ENCODE measurements around the gene NIM1K. TPM values are rescaled to one million over a fixed set of nuclear protein-coding genes. Genes with fewer than 3 reads are reported as not detected.

Gene NIM1K
- total RNA-seq, result 7.7 and 14.7 TPM in 2 replicates
- polyA plus RNA-seq, result 1.7 and 1.8 TPM in 2 replicates
- polyA plus RNA-seq (2012), result 1.9 TPM in 2 replicates
- 2.2 and 2.7 TPM in 2 replicates for polyA minus RNA-seq (ENCODE audit: low replicate concordance)

- Histone ChIP-seq H3K4me2 (ENCODE audit: extremely low read depth, insufficient read depth, low read length) (peak within 1 kb of the TSS; percentile 96), H3K27ac (ENCODE audit: insufficient read depth, low read length) (peak within 1 kb of the TSS; percentile 86), H4K20me1 (ENCODE audit: control insufficient read depth, extremely low read depth, insufficient read depth, low read length) (no peaks in the 10 kb centered on the region), H2AFZ (ENCODE audit: low read length) (peak within 1 kb of the TSS; percentile 78), H3K4me3 (replicated peaks in 1 of 4; ENCODE audit: control extremely low read depth in 1 of 4, insufficient read depth in 1 of 4, low read depth in 3 of 4, low read length in 4 of 4) (peak within 1 kb of the TSS; percentile 56 to 73 (median 65)), H3K79me2 (ENCODE audit: control insufficient read depth, insufficient read depth, low read length) (no peaks in the 10 kb centered on the region), H3K36me3 (ENCODE audit: control insufficient read depth, insufficient read depth, low read length) (no peaks in the 10 kb centered on the region), H3K9ac (ENCODE audit: insufficient read depth, low read length) (peak within 1 kb of the TSS; percentile 60), H3K27me3 (ENCODE audit: control insufficient read depth, insufficient read depth, low read length) (no peaks in the 10 kb centered on the region), H3K4me1 (ENCODE audit: control insufficient read depth, extremely low read depth, insufficient read depth, low read length) (peaks cover 4% of the 10 kb centered on the region), H3K9me3 (ENCODE audit: control insufficient read depth, insufficient read depth, low read depth, low read length) (no peaks in the 10 kb centered on the region)
- DNase-seq (ENCODE audit: low read depth in 2 of 2), result peak; percentile 48 to 68
- TF ChIP-seq EZH2 (IDR thresholded peaks at IDR 0.05; ENCODE audit: low read length, missing control alignments) (no peak), CTCF (conservative IDR thresholded peaks at IDR 0.05 in 1 of 2, IDR thresholded peaks at IDR 0.05 in 1 of 2; ENCODE audit: low read depth in 1 of 2, low read length in 2 of 2) (no peak)
Measured at GRCh38 chr5:43191740-43192557, at the start of gene NIM1K. TSS of gene NIM1K (plus strand) at chr5:43192225. CDS start at chr5:43245776, 53,551 bp downstream.

GRCh38 chr5:43145071-43145470 lies 47.0 kb upstream of the NIM1K start:
- no peak overlapping the region for H3K9ac ChIP-seq (ENCODE audit: insufficient read depth, low read length)
- no peaks in the 10 kb centered on the region for H3K27me3 ChIP-seq (ENCODE audit: control insufficient read depth, insufficient read depth, low read length)
- H3K4me1 ChIP-seq (ENCODE audit: control insufficient read depth, extremely low read depth, insufficient read depth, low read length), result no peaks in the 10 kb centered on the region
- peaks cover 2% of the 10 kb centered on the region for H3K79me2 ChIP-seq (ENCODE audit: control insufficient read depth, insufficient read depth, low read length)
- H4K20me1 ChIP-seq (ENCODE audit: control insufficient read depth, extremely low read depth, insufficient read depth, low read length), result no peaks in the 10 kb centered on the region
- no peak overlapping the region for H3K4me2 ChIP-seq (ENCODE audit: extremely low read depth, insufficient read depth, low read length)
- H2AFZ ChIP-seq (ENCODE audit: low read length), result no peak overlapping the region
- H3K4me3 ChIP-seq (replicated peaks in 1 of 4; ENCODE audit: control extremely low read depth in 1 of 4, insufficient read depth in 1 of 4, low read depth in 3 of 4, low read length in 4 of 4), result no peak overlapping the region
- no peak overlapping the region for H3K27ac ChIP-seq (ENCODE audit: insufficient read depth, low read length)
- no peak for TF ChIP-seq EZH2 (IDR thresholded peaks at IDR 0.05; ENCODE audit: low read length, missing control alignments)
- no peak for TF ChIP-seq CTCF (conservative IDR thresholded peaks at IDR 0.05 in 1 of 2, IDR thresholded peaks at IDR 0.05 in 1 of 2; ENCODE audit: low read depth in 1 of 2, low read length in 2 of 2)
- no peaks in the 10 kb centered on the region for H3K36me3 ChIP-seq (ENCODE audit: control insufficient read depth, insufficient read depth, low read length)
- no peaks in the 10 kb centered on the region for H3K9me3 ChIP-seq (ENCODE audit: control insufficient read depth, insufficient read depth, low read depth, low read length)
- DNase-seq (ENCODE audit: low read depth in 2 of 2), result no peak

GRCh38 chr5:43146958-43147357 lies 45.1 kb upstream of the NIM1K start:
- no peaks in the 10 kb centered on the region for H3K9me3 ChIP-seq (ENCODE audit: control insufficient read depth, insufficient read depth, low read depth, low read length)
- DNase-seq (ENCODE audit: low read depth in 2 of 2), result no peak
- peaks cover 4% of the 10 kb centered on the region for H3K79me2 ChIP-seq (ENCODE audit: control insufficient read depth, insufficient read depth, low read length)
- no peaks in the 10 kb centered on the region for H3K27me3 ChIP-seq (ENCODE audit: control insufficient read depth, insufficient read depth, low read length)
- H2AFZ ChIP-seq (ENCODE audit: low read length), result no peak overlapping the region
- no peaks in the 10 kb centered on the region for H3K4me1 ChIP-seq (ENCODE audit: control insufficient read depth, extremely low read depth, insufficient read depth, low read length)
- no peak overlapping the region for H3K4me2 ChIP-seq (ENCODE audit: extremely low read depth, insufficient read depth, low read length)
- no peak for TF ChIP-seq EZH2 (IDR thresholded peaks at IDR 0.05; ENCODE audit: low read length, missing control alignments)
- no peak for TF ChIP-seq CTCF (conservative IDR thresholded peaks at IDR 0.05 in 1 of 2, IDR thresholded peaks at IDR 0.05 in 1 of 2; ENCODE audit: low read depth in 1 of 2, low read length in 2 of 2)
- H3K9ac ChIP-seq (ENCODE audit: insufficient read depth, low read length), result no peak overlapping the region
- H3K4me3 ChIP-seq (replicated peaks in 1 of 4; ENCODE audit: control extremely low read depth in 1 of 4, insufficient read depth in 1 of 4, low read depth in 3 of 4, low read length in 4 of 4), result no peak overlapping the region
- H3K36me3 ChIP-seq (ENCODE audit: control insufficient read depth, insufficient read depth, low read length), result no peaks in the 10 kb centered on the region
- no peak overlapping the region for H3K27ac ChIP-seq (ENCODE audit: insufficient read depth, low read length)
- H4K20me1 ChIP-seq (ENCODE audit: control insufficient read depth, extremely low read depth, insufficient read depth, low read length), result no peaks in the 10 kb centered on the region

Data from fibroblast of lung (primary cell).